Stomach (tissue), 9 donors: ENCODE data around the gene RAB31. TPM values are rescaled to one million over a fixed set of nuclear protein-coding genes. Genes with fewer than 3 reads are reported as not detected.

Experiments
- DNase-seq, 2 donors: peaks; one replicate each; pipeline versions ENCODE4 v3.0.0 to v3.0.0-alpha.2; 2013 to 2019
- H3K27ac ChIP-seq, 5 donors: fragments of 200-600 bp in 4 of 5; sonication (generic) in 4 of 5; one replicate each; pipeline ENCODE4 v1.5.1; 2013 to 2019; ENCODE audit warnings: mild to moderate bottlenecking in 1 of 5, moderate library complexity in 1 of 5
- H3K27me3 ChIP-seq, 3 donors: fragments of 200-600 bp; sonication (generic); one replicate each; pipeline ENCODE4 v1.5.1; 2017 to 2019; ENCODE audit warnings: mixed run types in 1 of 3
- H3K36me3 ChIP-seq, 4 donors: fragments of 200-600 bp; sonication (generic); 1 replicate in 3 of 4; 2 replicates in 1 of 4; pipeline ENCODE4 v1.5.1; 2016 to 2019
- H3K4me1 ChIP-seq, 4 donors: fragments of 200-600 bp; sonication (generic); one replicate each; pipeline ENCODE4 v1.5.1; 2016 to 2019
- H3K4me3 ChIP-seq, 4 donors: fragments of 200-600 bp; sonication (generic) in 3 of 4; one replicate each; pipeline ENCODE4 v1.5.1; 2016 to 2019; ENCODE audit warnings: mild to moderate bottlenecking in 1 of 4
- H3K9me3 ChIP-seq, 4 donors: fragments of 200-600 bp; sonication (generic); one replicate each; pipeline ENCODE4 v1.5.1; 2016 to 2019
- CTCF ChIP-seq, 7 experiments: fragments of 450-650 bp in 4 of 7; fragments of 200-600 bp in 3 of 7; sonication (generic) in 3 of 7; IDR thresholded peaks; one replicate each; pipeline ENCODE4 v1.5.1; 2016 to 2019; ENCODE audit warnings: antibody characterized with exemption in 7 of 7, control low read depth in 2 of 7, mild to moderate bottlenecking in 1 of 7
- EP300 ChIP-seq: sonication (generic); formaldehyde crosslinking; IDR thresholded peaks from one replicate; pipeline ENCODE4 v1.6.1; 2017; ENCODE audit warnings: antibody characterized with exemption
- POLR2A ChIP-seq, 4 donors: fragments of 450-650 bp; IDR thresholded peaks; one replicate each; pipeline ENCODE4 v1.6.1; 2016; ENCODE audit warnings: antibody characterized with exemption in 4 of 4, control low read depth in 2 of 4, mild to moderate bottlenecking in 1 of 4, moderate library complexity in 1 of 4
- POLR2AphosphoS5 ChIP-seq, 3 donors: sonication (generic); formaldehyde crosslinking; IDR thresholded peaks; one replicate each; pipeline ENCODE4 v1.6.1; 2016; ENCODE audit warnings: antibody characterized with exemption in 3 of 3
- WGBS, 5 donors: extraction: QIAGEN DNeasy Blood & Tissue Kit in 3 of 5; methylation state at CpG; one replicate each; pipeline versions ENCODE4 v1.1.5 to v1.1.7; 2013 to 2018; 5-methylcytosine and 5-hydroxymethylcytosine counted together
- intact Hi-C: fragments of 100-400 bp; cut with DNase I; formaldehyde crosslinking; loops from one replicate; pipeline ENCODE4 v1.15.1; 2023; ENCODE audit warnings: low total_unique reads
- polyA plus RNA-seq, 3 donors: library from polyadenylated mRNA; stranded (reverse); fragments of 200-250 nt; gene quantifications; one replicate each; pipeline ENCODE4 v1.2.3, GENCODE V29; 2013
- total RNA-seq, 5 donors: library from RNA; depleted of rRNA; stranded (reverse); fragments of >200 nt; gene quantifications; one replicate each; pipeline versions ENCODE4 v1.1.0 to v1.2.3, GENCODE V29; 2014 to 2016
- donor health status: healthy with polysubstance abuse.
- donor health status: Bipolar disorder and iron deficiency.
- donor health status: healthy.

The RAB31 gene
- total and polyA plus RNA-seq, 8 donors: 10.1 to 65.5 (median 36.8) TPM

GRCh38 chr18:9835113-9835755 lies 127.1 kb downstream of the RAB31 start:
- H3K4me3 ChIP-seq: no peak overlapping the region
- peaks cover 0 to 46% (median 8%) of the 10 kb centered on the region in 4 donors for H3K4me1 ChIP-seq
- no peaks in the 10 kb centered on the region for H3K27me3 ChIP-seq
- no peaks in the 10 kb centered on the region for H3K9me3 ChIP-seq
- TF ChIP-seq POLR2A (IDR thresholded peaks at IDR 0.05): no peak
- no peak for TF ChIP-seq CTCF (IDR thresholded peaks at IDR 0.05)
- TF ChIP-seq EP300: no peak
- no peak for TF ChIP-seq POLR2AphosphoS5 (IDR thresholded peaks at IDR 0.05)
- intact Hi-C loops: no loop called here
- H3K36me3 ChIP-seq: peaks cover 0 to 19% (median 2%) of the 10 kb centered on the region in 4 donors
- WGBS, 5 donors: 56 to 70% (median 59%) methylated on average over 11 of the region's 11 CpGs
- peak in 1 of 2 donors; percentile 49 for DNase-seq
- peak overlapping the region in 3 of 5 donors; percentile 34 to 76 (median 68) for H3K27ac ChIP-seq

GRCh38 chr18:9835825-9836224 lies 127.7 kb downstream of the RAB31 start:
- 64 to 86% (median 82%) methylated on average over 10 of the region's 10 CpGs for WGBS, 5 donors
- H3K27ac ChIP-seq: peak overlapping the region in 3 of 5 donors; percentile 34 to 76 (median 34)
- no peaks in the 10 kb centered on the region for H3K9me3 ChIP-seq
- peaks cover 0 to 21% (median 2%) of the 10 kb centered on the region in 4 donors for H3K36me3 ChIP-seq
- no peak for TF ChIP-seq CTCF (IDR thresholded peaks at IDR 0.05)
- no peak for TF ChIP-seq POLR2AphosphoS5 (IDR thresholded peaks at IDR 0.05)
- no peak for TF ChIP-seq EP300
- TF ChIP-seq POLR2A (IDR thresholded peaks at IDR 0.05): no peak
- H3K4me3 ChIP-seq: no peak overlapping the region
- H3K27me3 ChIP-seq: no peaks in the 10 kb centered on the region
- peaks cover 0 to 46% (median 8%) of the 10 kb centered on the region in 4 donors for H3K4me1 ChIP-seq
- DNase-seq: peak in 1 of 2 donors; percentile 55
- intact Hi-C loops: no loop called here

GRCh38 chr18:9838144-9838877 lies 130.2 kb downstream of the RAB31 start:
- TF ChIP-seq POLR2AphosphoS5 (IDR thresholded peaks at IDR 0.05): no peak
- no peak for TF ChIP-seq EP300
- TF ChIP-seq CTCF (IDR thresholded peaks at IDR 0.05): no peak
- no peak for TF ChIP-seq POLR2A (IDR thresholded peaks at IDR 0.05)
- peak in 1 of 2 donors; percentile 71 for DNase-seq
- Histone ChIP-seq H3K4me1 (peaks cover 0 to 65% (median 7%) of the 10 kb centered on the region in 4 donors), H3K27ac (peak overlapping the region in 2 of 5 donors; percentile 46 to 62), H3K27me3 (no peaks in the 10 kb centered on the region), H3K9me3 (no peaks in the 10 kb centered on the region), H3K4me3 (no peak overlapping the region), H3K36me3 (peaks cover 0 to 10% (median 0%) of the 10 kb centered on the region in 4 donors)
- intact Hi-C loops: no loop called here
- 56 to 79% (median 70%) methylated on average over 10 of the region's 10 CpGs for WGBS, 5 donors

GRCh38 chr18:9839211-9839610 lies 131.1 kb downstream of the RAB31 start:
- WGBS, 5 donors: 80 to 95% (median 91%) methylated on average over 8 of the region's 8 CpGs
- DNase-seq: no peak
- no peak for TF ChIP-seq CTCF (IDR thresholded peaks at IDR 0.05)
- TF ChIP-seq EP300: no peak
- TF ChIP-seq POLR2AphosphoS5 (IDR thresholded peaks at IDR 0.05): no peak
- TF ChIP-seq POLR2A (IDR thresholded peaks at IDR 0.05): no peak
- Histone ChIP-seq H3K4me1 (peaks cover 0 to 72% (median 10%) of the 10 kb centered on the region in 4 donors), H3K27ac (peak overlapping the region in 1 of 5 donors; percentile 62), H3K4me3 (no peak overlapping the region), H3K36me3 (peaks cover 0 to 10% (median 0%) of the 10 kb centered on the region in 4 donors), H3K9me3 (no peaks in the 10 kb centered on the region), H3K27me3 (no peaks in the 10 kb centered on the region)
- intact Hi-C loops: no loop called here
